Mucosa of descending colon (tissue), 3 donors: ENCODE measurements around the gene HDAC6. TPM values are rescaled to one million over a fixed set of nuclear protein-coding genes. Genes with fewer than 3 reads are reported as not detected.

ENCODE experiments used
- ATAC-seq: fragments of 200-7000 bp; cut with Tn5 transposase; one replicate; pipeline ENCODE4 v1.9.1; 2020; ENCODE audit warnings: mild to moderate bottlenecking, moderate library complexity
- DNase-seq, 3 donors: peaks; one replicate each; pipeline ENCODE4 v3.0.0-alpha.2; 2020
- H3K36me3 ChIP-seq: fragments of 200-600 bp; one replicate; pipeline ENCODE4 v1.8.0; 2021; ENCODE audit warnings: low read depth, mild to moderate bottlenecking
- H3K4me1 ChIP-seq: fragments of 200-600 bp; one replicate; pipeline ENCODE4 v1.8.0; 2021; ENCODE audit warnings: low read depth, mild to moderate bottlenecking
- H3K4me3 ChIP-seq: fragments of 200-600 bp; one replicate; pipeline ENCODE4 v1.8.0; 2021; ENCODE audit warnings: mild to moderate bottlenecking
- H3K9me3 ChIP-seq: fragments of 200-600 bp; one replicate; pipeline ENCODE4 v1.8.0; 2021; ENCODE audit warnings: mild to moderate bottlenecking
- intact Hi-C, 2 donors: fragments of 100-400 bp; cut with DNase I in 1 of 2; cut with micrococcal nuclease in 1 of 2; formaldehyde crosslinking; loops; one replicate each; pipeline versions ENCODE4 v1.11.0 to v1.11.1; 2022; cut with DNase I, micrococcal nuclease
- total RNA-seq, 3 donors: library from RNA; stranded (reverse); fragmentation: NEBNext Ultra II Directional in 2 of 3; extraction: Animal tissue kit (Norgen Biotek cat#: 25700) in 2 of 3; gene quantifications; one replicate each; pipeline versions ENCODE4 v1.2.1 to v1.2.4, GENCODE V29; 2021 to 2023
- TF ChIP-seq, protein P1 (sequence below): fragments of 200-600 bp; IDR thresholded peaks from one replicate; pipeline ENCODE4 v1.8.0; 2022; ENCODE audit warnings: antibody characterized with exemption, mild to moderate bottlenecking
- donor health status: DM: no; HTN: no; CAD: no; lungs with moderate emphysema.
- donor health status: DM: no; HTN: no; CAD: no.
- donor health status: DM: no; HTN: yes; CAD: no.

The HDAC6 gene
- total RNA-seq, 3 donors from 2014 or later, result 83.2 to 111 (median 99.6) TPM

DNA sequence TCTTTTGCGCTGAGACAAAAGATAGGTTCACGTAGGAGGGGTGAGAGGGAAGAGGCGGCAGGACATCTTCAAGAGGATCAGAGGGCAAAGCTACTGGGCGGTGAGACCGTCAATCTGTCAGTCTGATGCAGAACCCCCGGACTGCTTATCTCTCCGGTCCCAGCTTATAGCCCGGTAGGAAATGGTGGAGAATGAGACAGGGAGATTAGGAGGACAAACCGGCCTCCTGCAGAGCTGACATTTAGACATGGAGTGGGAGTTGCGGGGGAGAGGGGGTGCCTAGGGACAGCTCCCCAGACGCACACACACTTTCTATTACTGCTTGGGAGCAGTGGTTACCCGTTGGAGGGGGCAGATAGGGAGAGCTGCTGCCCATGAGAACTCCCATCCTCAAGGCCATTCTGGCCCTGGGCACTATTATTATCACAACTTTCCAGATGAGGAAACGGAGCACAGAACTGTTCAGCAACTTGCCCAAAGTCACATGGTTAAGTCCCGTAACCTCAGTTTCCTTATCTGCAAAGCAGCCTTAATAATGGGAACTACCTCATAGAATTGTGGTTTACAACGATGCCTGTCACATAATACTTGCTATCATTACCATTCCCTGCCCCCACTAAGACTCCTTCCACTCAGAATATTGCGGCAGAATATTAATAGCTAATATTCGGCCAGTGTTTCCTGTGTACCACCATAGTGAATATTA is 1.1 kb upstream of the HDAC6 start:
- intact Hi-C loops, result no loop called here
- ATAC-seq (no peak), DNase-seq (peak in 1 of 3 donors; percentile 7)
- no peaks in the 10 kb centered on the region for H3K4me1 ChIP-seq
- peak overlapping the region; percentile 26 for H3K4me3 ChIP-seq
- H3K36me3 ChIP-seq, result peaks cover 3% of the 10 kb centered on the region
- no peaks in the 10 kb centered on the region for H3K9me3 ChIP-seq
- TF ChIP-seq, protein P1, sequence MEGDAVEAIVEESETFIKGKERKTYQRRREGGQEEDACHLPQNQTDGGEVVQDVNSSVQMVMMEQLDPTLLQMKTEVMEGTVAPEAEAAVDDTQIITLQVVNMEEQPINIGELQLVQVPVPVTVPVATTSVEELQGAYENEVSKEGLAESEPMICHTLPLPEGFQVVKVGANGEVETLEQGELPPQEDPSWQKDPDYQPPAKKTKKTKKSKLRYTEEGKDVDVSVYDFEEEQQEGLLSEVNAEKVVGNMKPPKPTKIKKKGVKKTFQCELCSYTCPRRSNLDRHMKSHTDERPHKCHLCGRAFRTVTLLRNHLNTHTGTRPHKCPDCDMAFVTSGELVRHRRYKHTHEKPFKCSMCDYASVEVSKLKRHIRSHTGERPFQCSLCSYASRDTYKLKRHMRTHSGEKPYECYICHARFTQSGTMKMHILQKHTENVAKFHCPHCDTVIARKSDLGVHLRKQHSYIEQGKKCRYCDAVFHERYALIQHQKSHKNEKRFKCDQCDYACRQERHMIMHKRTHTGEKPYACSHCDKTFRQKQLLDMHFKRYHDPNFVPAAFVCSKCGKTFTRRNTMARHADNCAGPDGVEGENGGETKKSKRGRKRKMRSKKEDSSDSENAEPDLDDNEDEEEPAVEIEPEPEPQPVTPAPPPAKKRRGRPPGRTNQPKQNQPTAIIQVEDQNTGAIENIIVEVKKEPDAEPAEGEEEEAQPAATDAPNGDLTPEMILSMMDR, result no peak

DNA sequence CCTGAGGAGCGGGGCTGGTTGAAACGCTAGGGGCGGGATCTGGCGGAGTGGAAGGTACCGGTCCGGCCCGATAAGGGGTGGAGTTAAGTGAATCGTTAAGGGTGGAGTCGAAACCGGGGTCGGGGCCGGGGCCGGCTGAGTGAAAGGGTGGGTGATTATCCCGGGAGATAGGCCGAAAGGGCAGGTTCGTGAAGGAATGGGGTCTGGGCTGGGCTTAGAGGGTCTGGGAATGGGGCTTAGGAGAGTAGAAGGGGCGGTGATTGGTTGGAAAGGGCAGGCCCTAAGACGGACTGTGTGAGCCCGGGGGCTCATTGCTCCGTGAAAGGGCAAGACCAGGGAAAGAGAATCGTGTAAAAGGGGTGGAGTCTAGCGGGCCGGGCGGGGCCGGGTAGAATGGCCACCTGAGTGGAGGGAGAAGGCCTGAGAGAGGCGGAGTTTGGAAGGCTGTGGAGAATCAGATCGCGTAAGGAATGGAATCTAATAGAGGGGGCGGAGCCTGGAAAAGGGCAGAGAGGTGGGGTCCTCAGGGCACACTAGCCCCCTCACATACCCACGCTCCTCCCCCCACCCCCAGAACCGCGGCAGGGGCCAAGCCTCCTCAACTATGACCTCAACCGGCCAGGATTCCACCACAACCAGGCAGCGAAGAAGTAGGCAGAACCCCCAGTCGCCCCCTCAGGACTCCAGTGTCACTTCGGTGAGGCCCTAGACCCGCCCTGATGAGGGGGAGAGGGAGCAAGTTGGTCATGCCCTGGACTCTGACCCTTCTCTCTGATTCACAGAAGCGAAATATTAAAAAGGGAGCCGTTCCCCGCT is 430 bp downstream of the HDAC6 start:
- peak; percentile 76 for ATAC-seq

DNA sequence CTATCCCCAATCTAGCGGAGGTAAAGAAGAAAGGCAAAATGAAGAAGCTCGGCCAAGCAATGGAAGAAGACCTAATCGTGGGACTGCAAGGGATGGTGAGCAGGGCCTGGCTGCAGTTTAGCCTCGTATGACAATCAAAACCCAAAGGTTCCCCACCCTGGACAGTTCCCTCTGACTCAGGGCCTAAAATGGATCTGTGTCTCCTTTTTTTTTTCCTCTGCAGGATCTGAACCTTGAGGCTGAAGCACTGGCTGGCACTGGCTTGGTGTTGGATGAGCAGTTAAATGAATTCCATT is 986 bp downstream of the HDAC6 start:
- H3K4me3 ChIP-seq, result no peak overlapping the region
- TF ChIP-seq, protein P1, result no peak
- no peaks in the 10 kb centered on the region for H3K9me3 ChIP-seq
- intact Hi-C loops, result no loop called here
- H3K4me1 ChIP-seq, result no peaks in the 10 kb centered on the region
- H3K36me3 ChIP-seq, result peaks cover 3% of the 10 kb centered on the region
- DNase-seq, result no peak
- no peak for ATAC-seq

More for the DNA sequence above, 430 bp downstream of the HDAC6 start:
- intact Hi-C loops, result no loop called here
- H3K36me3 ChIP-seq, result peaks cover 3% of the 10 kb centered on the region
- DNase-seq, result peak; percentile 89 to 91 (median 91)
- no peaks in the 10 kb centered on the region for H3K4me1 ChIP-seq
- H3K9me3 ChIP-seq, result no peaks in the 10 kb centered on the region
- no peak overlapping the region for H3K4me3 ChIP-seq
- TF ChIP-seq, protein P1, result no peak

DNA sequence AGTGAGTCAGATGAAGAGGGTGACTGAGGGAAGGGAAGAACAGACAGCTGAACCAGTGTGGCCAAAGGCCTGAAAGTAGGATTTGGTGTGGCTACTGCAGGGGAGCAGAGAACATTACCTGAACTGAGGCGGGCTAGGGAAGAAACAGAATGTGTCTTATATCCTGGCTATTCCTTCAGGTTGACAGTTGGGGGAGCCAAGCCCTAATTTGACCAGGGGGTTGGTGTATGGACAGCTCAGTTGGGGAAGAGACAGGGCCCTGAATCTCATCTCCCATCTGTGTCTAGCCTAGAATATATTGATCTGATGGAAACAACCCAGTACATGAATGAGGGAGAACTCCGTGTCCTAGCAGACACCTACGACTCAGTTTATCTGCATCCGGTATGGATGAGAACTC is 4.2 kb downstream of the HDAC6 start:
- Histone ChIP-seq H3K4me3 (no peak overlapping the region), H3K9me3 (no peaks in the 10 kb centered on the region), H3K4me1 (no peaks in the 10 kb centered on the region), H3K36me3 (peaks cover 3% of the 10 kb centered on the region)
- TF ChIP-seq, protein P1, result no peak
- ATAC-seq, result no peak
- DNase-seq, result no peak
- intact Hi-C loops, result no loop called here

DNA sequence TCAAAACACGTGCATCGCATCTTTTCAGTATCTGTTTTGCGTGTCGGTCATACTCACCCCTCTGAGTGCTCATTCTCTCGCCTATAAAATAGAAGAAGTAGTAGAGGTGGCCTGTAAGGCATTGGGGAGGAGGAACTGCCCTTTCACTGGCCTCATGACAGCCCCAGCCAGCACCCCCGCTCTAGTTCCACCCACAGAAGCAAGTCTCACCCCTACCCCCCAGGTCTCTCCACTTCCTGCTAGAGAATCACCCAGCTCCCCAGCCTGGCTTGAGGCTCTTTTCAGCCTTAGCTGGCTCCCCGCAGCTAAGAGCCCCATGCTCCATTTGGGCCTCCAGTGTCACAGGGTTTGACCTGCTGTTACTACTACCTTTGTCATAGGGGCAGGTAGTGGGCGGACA is 11.8 kb downstream of the HDAC6 start:
- Histone ChIP-seq H3K36me3 (no peaks in the 10 kb centered on the region), H3K9me3 (no peaks in the 10 kb centered on the region), H3K4me1 (no peaks in the 10 kb centered on the region), H3K4me3 (no peak overlapping the region)
- ATAC-seq, result no peak
- TF ChIP-seq, protein P1, result no peak
- intact Hi-C loops, result no loop called here
- no peak for DNase-seq
